ENCODE results near the gene PEAK1.

The PEAK1 gene

GRCh38 chr15:77402740-77403379 lies 17.0 kb downstream of the PEAK1 start:
- DNase-seq, result peak; percentile 81

DNA sequence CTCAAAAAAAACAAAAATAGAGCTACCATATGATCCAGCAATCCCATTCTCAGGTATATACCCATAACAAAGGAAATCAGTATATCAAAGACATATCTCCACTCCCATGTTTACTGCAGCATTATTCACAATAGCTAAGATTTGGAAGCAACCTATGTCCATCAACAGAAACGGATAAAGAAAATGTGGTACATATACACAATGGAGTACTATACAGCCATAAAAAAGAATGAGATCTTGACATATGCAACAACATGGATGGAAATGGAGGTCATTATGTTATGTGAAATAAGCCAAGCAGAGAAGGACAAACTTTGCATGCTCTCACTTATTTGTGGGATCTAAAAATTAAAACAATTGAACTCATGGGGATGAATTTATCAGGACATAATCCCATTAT lies 19.6 kb downstream of the PEAK1 start:
- no peak for DNase-seq

DNA sequence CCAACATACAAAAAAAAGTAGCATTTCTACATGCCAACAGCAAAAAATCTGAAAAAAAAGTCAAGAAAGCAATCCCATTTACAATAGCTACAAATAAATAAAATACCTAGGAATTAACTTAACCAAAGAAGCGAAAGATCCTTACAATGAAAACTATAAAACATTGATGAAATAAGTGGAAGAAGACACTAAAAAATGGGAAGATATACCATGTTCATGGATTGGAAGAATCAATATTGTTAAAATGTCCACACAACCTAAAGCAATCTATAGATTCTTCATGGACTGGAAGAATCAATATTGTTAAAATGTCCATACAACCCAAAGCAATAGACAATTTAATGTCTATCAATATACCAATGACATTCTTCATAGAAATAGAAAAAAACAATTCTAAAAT lies 21.0 kb downstream of the PEAK1 start:
- no peak for DNase-seq

DNA sequence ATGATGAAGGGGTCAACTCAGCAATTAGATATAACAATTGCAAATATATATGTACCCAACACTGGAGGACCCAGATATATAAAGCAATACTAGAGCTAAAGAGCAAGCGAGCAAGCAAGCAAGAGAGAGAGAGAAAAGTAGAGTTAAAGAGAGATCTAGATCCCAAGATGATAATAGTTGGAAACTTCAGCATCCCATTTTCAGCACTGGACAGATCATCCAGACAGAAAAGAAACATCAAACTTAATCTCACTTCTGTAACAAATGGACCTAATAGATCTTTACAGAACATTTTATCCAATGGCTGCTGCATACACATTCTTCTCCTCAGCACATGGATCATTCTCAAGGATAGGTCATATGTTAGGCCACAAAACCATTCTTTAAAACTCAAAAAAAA lies 23.2 kb downstream of the PEAK1 start:
- no peak for DNase-seq

DNA sequence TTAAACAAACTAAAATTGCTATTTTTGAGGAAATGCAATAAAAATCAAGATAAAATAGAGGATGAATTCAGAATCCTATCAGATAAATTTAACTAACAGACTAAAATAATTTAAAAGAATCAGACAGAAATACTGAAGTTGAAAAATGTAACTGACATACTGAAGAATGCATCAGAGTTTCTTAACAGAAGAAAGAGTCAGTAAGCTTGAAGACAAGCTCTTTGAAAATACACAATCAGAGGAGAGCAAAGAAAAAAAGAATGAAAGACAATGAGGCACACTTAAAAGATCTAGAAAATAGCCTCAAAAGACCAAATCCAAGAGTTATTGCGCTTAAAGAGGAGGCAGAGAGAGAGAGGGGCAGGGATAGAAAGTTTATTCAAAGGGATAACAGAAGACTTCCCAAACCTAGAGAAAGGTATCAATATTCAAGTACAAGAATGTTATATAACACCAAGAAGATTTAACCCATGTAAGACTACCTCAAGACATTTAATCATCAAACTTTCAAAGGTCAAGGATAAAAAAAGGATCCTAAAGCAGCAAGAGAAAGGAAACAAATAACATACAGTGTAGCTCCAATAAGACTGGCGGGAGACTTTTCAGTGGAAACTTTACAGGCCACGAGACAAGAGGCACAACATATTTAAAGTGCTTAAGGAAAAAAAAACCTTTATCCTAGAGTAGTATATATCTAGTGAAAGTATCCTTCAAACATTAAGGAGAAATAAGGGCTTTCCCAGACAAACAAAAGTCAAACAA lies 24.7 kb downstream of the PEAK1 start:
- no peak for DNase-seq

- peak; percentile 82 for DNase-seq
These were observed 26.4 kb downstream of the PEAK1 start for GRCh38 chr15:77393471-77393840.

DNA sequence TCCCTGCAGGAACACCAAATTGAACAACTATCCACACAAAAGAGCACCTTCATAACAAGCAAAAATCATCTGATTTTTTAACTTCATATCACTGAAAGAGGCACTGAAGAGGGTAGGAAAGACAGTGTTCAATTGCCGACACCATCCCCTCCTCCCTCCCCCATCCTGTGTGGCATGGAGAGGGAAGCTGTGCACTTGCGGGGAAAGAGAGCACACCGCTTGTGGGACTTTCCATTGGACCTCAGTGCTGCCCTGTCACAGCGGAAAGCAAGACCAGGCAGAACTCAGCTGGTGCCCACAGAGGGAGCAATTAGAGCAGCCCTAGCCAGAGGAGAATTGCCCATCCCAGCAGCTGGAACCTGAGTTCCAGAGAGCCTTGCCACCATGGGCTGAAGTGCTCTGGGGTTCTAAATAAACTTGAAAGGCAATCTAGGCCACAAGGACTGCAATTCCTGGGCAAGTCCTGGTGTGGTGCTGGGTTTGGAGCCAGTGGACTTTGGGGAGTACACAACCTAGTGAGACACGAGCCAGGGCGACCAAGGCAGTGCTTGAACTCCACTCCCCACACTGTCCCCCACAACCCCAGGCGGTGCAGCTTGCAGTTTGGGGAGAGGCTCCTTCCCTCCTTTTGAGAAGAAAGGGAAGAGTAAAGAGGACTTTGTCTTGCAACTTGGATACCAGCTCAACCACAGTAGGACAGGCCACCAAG lies 27.0 kb downstream of the PEAK1 start:
- DNase-seq, result no peak

- no peak for DNase-seq
These were observed 28.4 kb downstream of the PEAK1 start for GRCh38 chr15:77391372-77391951.

- peak; percentile 52 for DNase-seq
These were observed 32.4 kb downstream of the PEAK1 start for GRCh38 chr15:77387365-77388105.

DNA sequence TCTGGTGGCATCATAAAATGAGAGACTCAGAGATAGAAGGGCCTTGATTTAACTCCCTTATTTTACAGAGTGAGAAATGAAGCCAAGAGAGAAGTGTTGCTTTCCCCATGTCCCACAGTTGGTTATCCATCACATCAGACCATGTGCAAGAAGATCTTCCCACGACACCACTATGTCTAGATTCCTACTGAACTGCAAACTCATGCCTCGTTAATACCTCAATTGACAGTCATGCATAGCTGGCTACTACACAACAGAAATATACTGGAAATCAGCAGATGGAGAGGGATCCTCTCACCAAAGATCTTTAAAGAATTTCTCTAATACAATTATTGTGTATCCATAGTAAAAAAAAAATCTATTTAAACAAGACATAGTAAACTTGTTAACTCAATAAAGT lies 33.3 kb downstream of the PEAK1 start:
- DNase-seq, result no peak

GRCh38 chr15:77384589-77385359 lies 35.1 kb downstream of the PEAK1 start:
- no peak for DNase-seq

DNA sequence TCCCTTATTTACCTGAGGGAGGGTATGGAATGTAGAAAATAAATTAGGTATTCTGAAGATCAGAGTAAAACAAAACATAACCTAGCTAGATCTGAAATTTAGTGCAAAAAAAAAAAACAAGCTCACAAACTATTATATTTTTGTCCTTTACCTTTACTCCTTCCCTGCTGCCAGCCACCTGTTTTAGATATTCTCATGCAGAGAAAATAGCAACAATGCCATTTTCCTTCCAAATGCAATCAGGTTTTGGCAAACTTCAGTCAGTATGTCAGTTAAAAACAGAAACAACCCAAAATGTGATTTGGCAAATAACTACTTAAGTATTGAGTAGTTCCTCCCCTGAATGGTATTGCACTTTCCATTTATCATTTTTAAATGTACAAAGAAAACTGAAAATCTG lies 35.8 kb downstream of the PEAK1 start:
- DNase-seq, result no peak

GRCh38 chr15:77380033-77380432 lies 39.9 kb downstream of the PEAK1 start:
- no peak for DNase-seq

- no peak for DNase-seq
These were observed 43.1 kb downstream of the PEAK1 start for GRCh38 chr15:77376770-77377169.

DNA sequence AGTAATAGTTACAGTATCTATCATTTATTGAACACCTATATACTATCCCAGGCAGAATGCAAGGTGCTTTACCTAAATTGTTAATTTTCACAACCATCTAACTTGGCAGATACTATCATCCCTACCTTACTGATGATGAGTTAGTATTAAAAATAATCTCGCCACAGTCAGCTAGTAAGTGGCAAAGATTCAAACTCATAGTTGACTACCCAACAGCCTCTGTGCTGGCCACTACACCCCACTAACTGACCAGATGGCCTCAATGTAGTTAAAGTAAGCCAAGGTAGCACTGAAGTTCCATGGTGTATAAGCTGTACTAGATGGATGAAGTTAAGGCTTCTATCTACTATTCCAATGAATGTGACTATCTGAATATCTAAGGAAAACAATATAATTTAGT lies 44.8 kb downstream of the PEAK1 start:
- no peak for DNase-seq

DNA sequence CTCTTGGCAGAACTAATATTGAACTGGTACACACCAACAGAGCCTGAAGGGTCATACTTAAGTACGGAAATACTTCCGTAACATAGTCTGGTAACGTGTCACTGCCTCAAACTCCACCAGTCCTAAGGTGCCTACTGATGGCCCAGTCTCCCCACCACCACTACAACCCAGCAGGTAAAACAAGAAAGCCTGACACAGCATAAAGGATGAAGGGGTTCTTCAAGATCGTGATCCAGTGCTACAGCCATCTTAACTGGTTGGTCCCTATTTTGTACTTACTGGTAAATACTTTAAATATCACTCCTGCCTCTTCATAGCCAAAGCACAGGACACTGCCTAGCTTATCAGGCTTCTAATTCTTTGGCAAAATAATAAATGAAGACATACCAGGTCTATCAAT lies 46.5 kb downstream of the PEAK1 start:
- no peak for DNase-seq

- DNase-seq, result no peak
These were observed 47.9 kb downstream of the PEAK1 start for GRCh38 chr15:77371850-77372563.

DNA sequence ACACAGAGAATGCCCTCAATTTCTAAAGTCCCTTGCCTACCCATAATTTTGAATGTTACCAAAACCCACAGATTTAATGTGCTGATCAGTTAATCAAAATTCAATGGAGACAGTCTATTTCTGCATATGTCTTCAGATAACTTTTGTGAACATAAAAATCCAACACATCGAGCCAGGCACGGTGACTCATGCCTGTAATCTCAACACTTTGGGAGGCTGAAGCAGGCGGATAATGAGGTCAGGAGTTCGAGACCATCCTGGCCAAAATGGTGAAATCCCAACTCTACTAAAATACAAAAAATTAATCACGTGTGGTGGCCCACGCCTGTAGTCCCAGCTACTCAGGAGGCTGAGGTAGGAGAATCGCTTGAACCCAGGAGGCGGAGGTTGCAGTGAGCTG lies 49.3 kb downstream of the PEAK1 start:
- peak; percentile 73 for DNase-seq

DNA sequence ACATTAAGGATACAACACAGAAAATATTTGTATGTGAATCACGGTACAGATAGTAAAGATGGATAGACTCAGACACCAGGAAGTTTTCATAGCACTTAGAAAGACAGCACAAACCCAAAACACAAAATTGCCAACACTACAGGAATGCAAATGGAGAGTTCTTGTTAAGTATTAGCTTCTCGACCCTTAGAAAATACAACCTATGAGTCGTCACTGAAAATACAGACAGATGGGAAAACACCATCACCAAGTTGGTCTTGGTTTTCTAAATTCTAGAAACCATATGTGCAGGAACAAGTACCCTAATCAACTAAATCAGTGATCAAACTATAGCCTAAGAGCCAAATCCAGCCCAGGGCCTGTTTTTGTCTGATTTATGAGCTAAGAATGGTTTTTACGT lies 50.7 kb downstream of the PEAK1 start:
- DNase-seq, result peak; percentile 18

DNA sequence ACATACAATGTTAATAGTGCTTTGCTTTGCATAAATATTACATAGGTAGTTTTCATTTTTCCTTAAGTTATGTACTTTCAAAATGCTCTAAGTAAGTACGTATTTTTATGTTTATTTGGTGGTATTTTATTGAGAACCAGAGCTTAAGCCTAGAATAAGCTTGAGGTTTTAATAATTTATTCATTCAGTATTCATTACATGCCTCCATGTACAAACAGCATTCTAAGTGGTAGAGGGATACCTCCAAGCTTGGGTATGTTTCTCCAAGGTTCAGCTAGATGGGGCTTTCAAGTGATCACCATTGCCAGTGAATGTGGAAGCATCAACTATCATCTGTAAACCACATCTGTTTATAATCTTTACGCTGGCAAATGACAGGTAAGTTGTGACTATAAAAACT lies 52.3 kb downstream of the PEAK1 start:
- DNase-seq, result no peak

- DNase-seq, result no peak
These were observed 58.4 kb downstream of the PEAK1 start for GRCh38 chr15:77361456-77361855.

Measured in NCI-H226 (cell line).